CD4-positive, alpha-beta T cell treated with Interleukin-21 for 1 hour (primary cell): ENCODE results near the gene NTN4.
"Not testable (repeated sequence)": the region's sequence is repeated elsewhere in the genome, so short reads cannot be mapped to it uniquely, and the experiment has no call there.

Experiments used
- DNase-seq: peaks from one replicate; pipeline ENCODE4 v3.0.0-alpha.2; 2020

Gene NTN4

DNA sequence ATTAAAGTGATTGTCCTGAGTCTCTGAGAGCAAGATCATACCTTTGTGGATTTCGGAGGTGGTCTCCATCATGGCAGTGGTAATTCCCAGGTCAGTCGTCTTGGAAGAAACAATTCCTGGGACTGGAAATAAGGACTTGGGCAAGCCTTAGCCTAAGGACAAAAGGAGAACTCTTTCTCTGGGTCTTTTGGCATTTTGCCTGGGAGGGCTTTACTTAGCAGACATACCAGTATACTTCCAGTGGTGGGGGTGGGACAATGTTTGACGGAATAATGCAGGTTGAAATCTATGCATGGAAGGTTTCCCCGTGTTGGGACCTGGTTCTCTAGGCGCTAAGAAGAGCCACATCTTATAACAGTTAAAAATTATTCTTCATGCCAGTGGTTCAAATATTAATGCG lies 168.8 kb downstream of the NTN4 start:
- no peak for DNase-seq

GRCh38 chr12:95620171-95620570 lies 170.4 kb downstream of the NTN4 start:
- DNase-seq: no peak

DNA sequence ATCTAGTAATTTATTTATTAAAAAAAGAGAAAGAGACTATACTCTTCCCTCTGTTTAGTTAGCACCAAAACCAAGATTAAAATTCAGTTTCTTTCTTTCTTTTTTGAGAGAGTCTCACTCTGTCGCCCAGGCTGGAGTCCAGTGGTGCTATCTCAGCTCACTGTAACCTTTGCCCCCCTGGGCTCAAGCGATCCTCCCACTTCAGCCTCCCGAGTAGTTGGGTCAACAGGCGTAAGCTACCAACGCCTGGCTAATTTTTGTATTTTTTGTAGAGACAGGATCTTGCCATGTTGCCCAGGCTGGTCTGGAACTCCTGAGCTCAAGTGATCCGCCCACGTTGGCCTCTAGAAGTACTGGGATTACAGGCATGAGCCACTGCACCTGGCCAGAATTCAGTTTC lies 174.1 kb downstream of the NTN4 start:
- not testable (repeated sequence) for DNase-seq

DNA sequence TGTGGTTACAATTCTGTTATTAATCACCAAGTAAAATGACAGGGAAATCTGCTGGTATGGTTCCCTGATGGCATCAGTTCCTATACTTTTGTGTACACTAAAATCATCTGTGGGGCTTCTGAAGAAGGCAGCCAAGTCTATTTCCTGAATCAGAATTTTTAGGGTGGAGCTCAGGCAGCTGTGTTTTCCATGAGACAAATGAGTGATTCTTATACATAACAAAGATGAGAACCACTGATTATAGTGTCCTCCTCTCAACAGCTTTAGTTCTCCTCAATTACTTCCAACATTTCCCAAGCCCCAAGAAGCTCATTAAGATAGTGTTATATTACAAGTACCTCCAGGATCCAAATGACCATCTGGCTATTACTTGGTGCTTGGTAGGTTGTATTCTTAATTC lies 174.8 kb downstream of the NTN4 start:
- DNase-seq: no peak

DNA sequence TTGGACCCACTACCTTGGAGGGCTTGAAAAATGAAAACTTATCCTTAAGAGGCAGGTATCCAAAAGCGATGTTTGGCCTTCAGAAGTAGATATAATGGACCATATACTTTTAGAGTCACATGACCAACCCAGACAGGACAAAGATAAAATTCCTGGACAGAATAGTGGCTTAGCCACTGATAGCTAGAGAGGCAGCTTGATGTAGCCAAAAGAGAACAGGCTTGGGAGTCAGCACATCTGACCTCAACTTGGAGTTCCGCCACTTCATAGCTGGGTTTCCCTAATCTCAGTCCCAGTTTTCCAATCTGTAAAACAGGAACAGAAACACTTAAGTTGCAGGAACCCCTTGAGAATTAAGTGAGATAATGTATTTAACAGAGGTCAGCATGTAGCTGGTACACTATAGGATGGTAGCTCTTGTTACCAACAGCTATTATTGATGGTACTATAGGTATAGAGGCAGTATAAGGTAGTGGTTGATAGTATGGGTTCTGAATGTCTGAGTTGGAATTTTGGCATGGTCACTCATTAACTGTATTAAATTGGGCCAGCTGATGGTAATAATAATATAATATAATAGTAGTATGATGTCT lies 176.1 kb downstream of the NTN4 start:
- no peak for DNase-seq

DNA sequence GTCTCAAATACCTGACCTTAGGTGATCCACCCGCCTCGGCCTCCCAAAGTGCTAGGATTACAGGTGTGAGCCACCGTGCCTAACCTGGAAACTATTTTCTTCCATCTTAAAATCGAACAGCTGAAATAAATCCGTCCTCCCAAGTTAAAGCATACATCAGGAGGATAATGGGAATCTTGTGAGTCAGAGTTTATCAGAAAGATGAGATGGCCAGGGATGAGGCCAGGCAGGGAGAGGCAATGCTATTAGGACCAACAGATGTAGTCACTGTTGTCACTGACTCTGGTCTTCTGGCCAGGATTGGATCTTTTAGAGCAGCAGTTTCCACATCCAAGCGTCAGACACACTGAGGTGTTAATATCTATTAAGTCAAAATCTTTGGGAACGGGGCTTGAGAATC lies 177.5 kb downstream of the NTN4 start:
- no peak for DNase-seq

- DNase-seq: no peak
Observed at GRCh38 chr12:95611676-95612309, 178.8 kb downstream of the NTN4 start.

DNA sequence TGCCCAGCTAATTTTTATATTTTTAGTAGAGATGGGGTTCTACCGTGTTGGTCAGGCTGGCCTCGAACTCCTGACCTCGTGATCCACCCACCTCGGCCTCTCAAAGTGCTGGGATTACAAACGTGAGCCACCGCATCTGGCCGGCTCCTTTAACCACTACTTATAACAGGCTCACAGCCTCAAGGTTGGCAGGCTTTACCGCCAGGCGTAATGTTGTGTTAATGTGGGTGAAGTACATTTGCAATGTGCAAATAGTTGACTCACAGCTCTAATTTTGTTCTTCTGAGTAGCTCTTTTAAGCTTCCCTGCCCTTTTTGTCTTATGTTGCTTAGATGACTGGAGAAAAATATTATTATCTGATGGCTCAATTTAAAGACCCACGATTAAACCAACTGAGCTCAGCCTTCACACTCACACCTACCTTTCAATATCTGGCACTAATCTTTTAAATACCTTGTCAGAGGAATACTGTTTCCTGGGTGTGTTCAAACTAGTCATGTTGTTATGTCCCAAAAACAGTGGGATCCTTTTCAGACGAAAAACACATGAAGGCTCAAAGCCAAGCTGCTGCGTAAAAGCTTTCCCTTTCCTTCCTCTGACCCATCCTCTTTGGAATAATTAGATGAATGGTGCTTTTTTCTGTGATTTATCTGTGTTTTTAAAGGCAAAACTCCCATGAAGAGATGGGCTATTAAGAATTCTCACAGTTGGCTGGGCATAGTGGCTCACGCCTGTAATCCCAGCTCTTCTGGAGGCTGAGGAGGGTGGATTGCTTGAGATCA lies 182.1 kb downstream of the NTN4 start:
- no peak for DNase-seq
